Measurements from ENCODE around the gene DCC.
"Not testable (repeated sequence)": the region's sequence is repeated elsewhere in the genome, so short reads cannot be mapped to it uniquely, and the experiment has no call there.

Gene DCC

DNA sequence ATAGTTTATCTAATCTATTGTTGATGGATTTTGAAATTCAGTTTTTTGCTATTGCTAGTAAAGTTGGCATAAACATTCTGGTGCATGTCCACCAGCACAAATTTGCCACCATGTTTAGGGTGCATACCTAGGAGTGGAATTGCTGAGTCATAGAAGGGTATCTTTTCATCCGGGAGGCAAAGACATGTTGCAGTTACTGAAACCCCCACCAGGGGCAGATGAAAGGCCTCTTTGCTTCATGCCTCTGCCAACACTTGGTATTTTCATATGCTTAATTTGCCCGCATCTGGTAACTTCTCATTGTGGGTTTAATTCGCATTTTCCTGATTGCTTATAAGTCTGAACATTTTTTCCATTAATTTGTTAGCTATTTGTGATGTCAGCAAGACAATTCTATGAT lies 8.2 kb downstream of the DCC start:
- DNase-seq (ENCODE audit: low read depth), result no peak

DNA sequence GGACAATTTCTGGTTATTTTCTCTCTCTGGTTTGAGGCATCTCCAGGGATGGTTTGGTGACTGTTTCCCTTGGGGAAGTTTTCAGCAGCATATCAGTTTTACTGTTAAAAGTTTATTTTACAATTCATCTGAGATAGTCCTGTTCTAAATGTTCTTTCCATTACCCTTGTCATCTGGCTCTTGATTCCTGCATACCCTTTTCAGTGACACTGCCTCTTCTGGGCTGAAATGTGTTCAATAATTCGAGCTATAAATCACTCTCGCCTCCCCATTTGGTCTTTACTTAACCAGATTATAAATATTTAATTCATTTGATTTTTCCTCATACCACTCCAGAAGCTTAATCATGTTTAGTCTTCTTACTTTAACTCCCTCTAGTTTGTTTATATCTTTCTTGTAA lies 9.5 kb downstream of the DCC start:
- DNase-seq (ENCODE audit: low read depth), result no peak

DNA sequence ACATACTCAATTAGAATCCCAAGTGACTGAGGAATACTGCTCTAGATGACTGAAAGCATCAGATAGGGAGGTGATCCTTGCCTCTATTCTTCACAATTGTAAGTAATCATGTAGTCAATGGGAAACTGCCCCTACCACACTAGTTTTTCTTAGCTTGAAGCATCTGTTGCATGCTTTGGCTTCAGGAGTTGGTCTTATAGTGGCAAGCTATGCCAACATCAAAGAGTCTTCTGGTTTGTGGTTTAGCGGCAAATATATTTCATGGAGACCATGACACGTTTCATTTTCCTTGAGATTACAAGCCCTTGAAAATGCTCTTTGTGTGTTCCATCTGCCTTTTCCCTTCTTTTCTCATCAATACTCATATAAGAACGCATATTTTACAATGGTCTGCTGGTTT lies 12.9 kb downstream of the DCC start:
- no peak for DNase-seq (ENCODE audit: low read depth)

- DNase-seq (ENCODE audit: low read depth), result no peak
Observed at GRCh38 chr18:52353589-52353988, 13.6 kb downstream of the DCC start.

DNA sequence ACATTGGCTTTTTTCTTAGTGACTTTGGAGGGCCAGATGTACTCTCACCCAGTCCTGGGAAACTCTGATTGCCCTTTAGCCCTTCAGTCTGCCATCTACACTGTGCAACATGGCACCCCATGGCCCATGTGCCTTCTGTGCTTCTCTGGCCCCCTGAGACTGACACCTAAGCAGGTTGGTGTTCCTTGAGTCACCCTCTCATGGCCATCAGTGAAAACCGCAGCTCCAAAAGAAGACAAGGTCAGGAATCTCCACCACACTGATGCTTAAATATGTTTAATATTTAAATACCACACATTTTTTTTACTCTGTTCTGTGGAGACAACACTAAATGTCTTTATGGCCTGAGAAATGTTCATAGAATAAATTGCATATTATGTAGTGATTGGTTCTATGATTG lies 23.9 kb downstream of the DCC start:
- DNase-seq (ENCODE audit: low read depth), result no peak

- DNase-seq (ENCODE audit: low read depth), result not testable (repeated sequence)
Observed at GRCh38 chr18:52366851-52367250, 26.9 kb downstream of the DCC start.

GRCh38 chr18:52367953-52368742 lies 28.2 kb downstream of the DCC start:
- no peak for DNase-seq (ENCODE audit: low read depth)

GRCh38 chr18:52370841-52371240 lies 30.8 kb downstream of the DCC start:
- no peak for DNase-seq (ENCODE audit: low read depth)

GRCh38 chr18:52376104-52376503 lies 36.1 kb downstream of the DCC start:
- DNase-seq (ENCODE audit: low read depth), result no peak

- no peak for DNase-seq (ENCODE audit: low read depth)
Observed at GRCh38 chr18:52377094-52377493, 37.1 kb downstream of the DCC start.

DNA sequence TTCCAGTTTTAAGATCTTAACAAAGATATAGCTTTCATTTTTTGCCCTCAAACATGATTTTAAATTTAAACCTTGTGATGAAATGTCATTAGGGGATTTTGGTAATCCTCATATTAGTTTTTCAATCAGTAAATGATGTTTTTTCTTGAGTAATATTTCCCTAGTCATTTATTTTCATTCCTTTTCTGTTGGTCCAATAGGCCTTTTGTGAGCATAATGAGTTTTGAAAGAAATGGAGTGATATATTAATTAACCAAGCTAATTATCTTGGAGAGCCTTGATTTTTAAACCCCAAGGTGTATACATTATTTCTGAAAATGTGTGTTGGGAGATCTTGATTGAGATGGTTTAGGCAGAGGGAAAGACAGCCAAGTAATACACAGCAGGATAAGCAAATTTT lies 46.3 kb downstream of the DCC start:
- DNase-seq (ENCODE audit: low read depth), result no peak

GRCh38 chr18:52387175-52387574 lies 47.2 kb downstream of the DCC start:
- no peak for DNase-seq (ENCODE audit: low read depth)

DNA sequence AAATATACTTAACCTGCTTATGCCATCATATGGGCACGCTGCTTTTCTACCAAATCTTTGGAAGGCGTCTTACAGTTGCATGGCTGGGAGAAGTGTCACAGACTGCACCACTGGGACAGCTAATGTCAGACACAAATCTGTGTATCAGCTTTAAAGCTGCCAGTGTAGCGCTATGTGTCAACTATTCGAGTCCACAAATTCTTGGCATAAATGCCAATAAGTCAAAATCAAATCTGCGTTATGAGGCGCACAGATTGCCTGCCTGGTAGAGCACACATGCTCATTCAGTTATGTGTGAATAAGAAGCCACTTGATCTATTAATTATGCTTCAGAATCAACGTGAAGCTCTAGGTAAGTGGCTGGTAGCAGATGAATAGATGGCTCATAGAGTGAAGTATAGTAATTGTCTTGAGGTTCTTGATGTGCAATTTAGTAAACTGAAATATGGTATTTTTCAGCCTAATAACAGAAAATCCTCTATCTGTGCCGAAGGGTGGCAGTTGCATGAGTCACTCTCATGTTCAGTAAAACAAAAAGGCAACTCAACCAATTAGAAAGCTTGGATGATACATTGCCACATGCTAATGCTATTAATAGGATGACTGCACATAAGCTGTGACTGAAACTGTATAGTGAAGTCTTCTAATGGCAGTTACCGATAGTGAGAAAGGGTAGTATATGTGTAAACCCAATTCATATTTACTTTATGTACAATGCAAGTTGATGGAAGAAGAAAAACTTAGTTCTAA lies 52.0 kb downstream of the DCC start:
- no peak for DNase-seq (ENCODE audit: low read depth)

DNA sequence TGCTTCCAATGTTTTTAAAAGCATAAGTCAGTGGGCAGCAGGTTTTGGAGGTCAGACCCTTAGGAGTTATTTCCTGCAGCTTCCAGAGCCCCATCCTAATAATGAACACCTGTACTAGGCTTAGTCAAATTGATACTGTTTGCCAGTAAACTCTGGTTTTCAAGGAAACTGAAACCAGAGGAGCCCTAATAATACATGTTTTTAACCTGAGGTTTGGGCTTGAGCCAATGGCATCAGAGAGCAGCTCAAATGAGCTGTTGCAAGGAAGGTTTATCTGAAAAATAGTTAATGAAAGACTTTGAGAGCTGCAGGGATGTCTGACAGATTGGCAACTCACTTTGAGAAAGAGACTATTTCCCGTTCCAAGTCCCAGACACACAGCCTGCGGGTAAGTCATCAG lies 54.6 kb downstream of the DCC start:
- no peak for DNase-seq (ENCODE audit: low read depth)

- no peak for DNase-seq (ENCODE audit: low read depth)
Observed at GRCh38 chr18:52395146-52395852, 55.3 kb downstream of the DCC start.

GRCh38 chr18:52401236-52401635 lies 61.2 kb downstream of the DCC start:
- no peak for DNase-seq (ENCODE audit: low read depth)

DNA sequence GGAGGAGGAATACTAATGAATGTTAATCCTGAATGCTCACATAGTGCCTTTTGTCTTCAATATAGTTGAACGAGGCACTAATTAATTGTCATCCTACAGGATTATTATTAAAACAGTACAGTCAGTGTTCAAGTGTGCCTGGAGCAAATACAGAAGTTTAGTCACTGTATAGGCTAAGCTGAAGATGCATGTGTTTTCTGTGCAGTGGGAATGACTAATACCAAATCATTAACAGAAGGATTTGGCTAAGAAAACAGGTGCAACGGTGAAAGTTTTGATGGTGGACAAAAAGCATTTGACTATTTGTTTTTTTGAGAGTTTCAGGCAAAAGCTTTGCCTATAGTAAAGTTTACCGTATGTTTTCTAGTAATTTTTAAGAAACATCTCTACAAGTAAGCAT lies 62.8 kb downstream of the DCC start:
- no peak for DNase-seq (ENCODE audit: low read depth)

DNA sequence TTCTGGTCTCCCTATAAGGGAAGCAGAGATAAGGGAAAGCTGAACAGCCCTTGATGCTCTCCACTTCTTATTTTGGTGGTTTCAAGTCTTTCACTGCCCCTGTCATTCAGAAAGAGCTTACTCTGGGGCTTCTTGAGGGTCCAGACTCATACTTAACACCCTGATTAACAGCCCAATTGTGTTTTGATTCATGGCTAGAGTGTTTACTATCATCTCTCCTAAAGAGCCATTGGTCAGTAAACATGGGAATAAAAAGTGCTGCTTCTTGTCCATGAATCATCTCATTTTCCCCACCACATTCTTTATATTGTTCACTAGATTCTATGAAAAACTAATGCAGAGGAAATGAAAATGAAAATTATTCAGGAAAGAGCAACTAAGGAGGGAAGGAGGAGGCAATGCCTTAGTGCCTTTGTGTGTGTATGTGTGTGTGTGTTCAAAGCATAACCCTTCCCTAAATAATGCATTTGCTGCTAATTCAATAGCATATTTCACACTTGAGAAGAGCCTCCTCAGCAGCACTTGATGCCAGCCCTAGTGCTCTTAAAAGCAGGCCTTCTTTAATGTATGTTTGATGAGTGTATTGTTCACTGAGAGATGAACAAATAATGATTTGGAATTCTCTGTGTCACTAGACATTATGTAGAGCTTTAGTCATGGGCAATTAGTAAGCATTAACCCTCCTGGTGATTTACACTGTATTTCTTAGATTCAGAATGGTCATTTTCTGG lies 63.5 kb downstream of the DCC start:
- no peak for DNase-seq (ENCODE audit: low read depth)

DNA sequence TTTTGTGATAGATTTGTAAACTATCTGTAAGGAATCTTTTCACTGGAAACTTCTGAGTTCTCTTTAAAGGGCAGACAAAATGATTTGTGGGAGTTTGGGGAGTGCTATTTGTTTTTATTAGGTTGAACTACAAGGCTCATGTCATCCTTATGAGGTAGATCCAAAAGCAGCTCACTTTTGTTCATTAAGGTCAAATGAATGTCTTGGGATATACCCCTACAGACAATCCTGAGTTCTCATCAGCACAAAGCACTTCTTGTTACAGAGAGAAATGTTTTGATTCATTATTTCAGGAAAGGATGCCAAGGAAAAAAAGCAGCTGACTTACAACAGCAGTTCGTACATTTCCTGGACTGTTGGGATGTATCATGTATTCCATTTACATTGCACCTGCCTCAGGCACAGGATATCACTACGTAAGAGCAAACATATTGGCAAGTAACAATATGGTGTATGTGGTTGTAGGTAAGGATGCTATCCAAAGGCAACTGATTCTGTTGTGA lies 68.9 kb downstream of the DCC start:
- DNase-seq (ENCODE audit: low read depth), result no peak

DNA sequence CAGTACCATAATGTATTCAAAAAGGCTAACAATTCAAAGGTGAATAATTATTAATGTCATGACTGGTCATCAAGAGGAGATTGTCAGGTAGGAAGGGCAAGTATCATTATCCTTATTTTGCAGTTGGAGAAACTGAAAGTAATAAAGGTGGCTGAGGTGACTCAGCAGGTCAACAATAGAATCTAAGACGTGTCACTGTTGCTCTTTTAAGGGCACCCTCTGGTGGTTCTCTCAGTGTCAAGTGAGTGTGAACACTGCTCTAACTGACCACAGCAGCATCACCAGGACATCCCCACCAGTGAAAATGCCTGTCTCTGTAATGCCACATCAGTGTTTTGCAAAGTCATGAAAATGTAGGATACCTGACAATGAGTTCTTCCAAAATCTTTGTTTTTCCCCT lies 69.7 kb downstream of the DCC start:
- DNase-seq (ENCODE audit: low read depth), result no peak

DNA sequence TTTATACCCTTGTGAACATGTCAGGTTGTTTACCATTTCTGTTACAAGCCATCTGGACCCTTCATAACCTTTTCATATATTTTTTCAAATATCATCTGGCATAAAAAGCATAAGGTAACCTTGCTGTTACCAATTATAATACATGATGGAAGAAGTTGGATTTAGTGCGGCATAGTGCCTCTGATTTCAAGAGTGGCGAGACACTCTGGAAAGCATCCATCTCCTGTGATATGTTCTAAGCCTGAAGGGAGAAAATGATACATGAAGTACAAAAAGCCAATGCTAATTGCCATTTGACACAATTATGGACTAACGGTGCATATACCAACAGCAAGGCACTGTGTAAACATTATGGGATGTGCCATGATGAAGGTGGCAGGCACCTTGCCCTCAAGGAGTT lies 75.1 kb downstream of the DCC start:
- no peak for DNase-seq (ENCODE audit: low read depth)

- DNase-seq (ENCODE audit: low read depth), result no peak
Observed at GRCh38 chr18:52422985-52423601, 83.1 kb downstream of the DCC start.

Measured in fibroblast of gingiva (primary cell).